Smooth muscle cell (in vitro differentiated cells): Measurements from ENCODE around the gene TMEM100. TPM values are rescaled to one million over a fixed set of nuclear protein-coding genes. Genes with fewer than 3 reads are reported as not detected.

Experiments
- DNase-seq: peaks from one replicate; lab custom pipeline; 2025; ENCODE audit not compliant: unreplicated experiment; lab: John Stamatoyannopoulos, UW
- H2AFZ ChIP-seq: fragments of 200-600 bp; sonication (generic); 2 replicates; pipeline ENCODE4 v1.6.0; 2016; ENCODE audit warnings: antibody characterized with exemption, low read depth, mild to moderate bottlenecking
- H3F3A ChIP-seq: fragments of 200-600 bp; sonication (generic); 2 replicates; pipeline ENCODE4 v1.6.0; 2017; ENCODE audit warnings: antibody characterized with exemption, low read depth
- H3K27ac ChIP-seq: fragments of 200-600 bp; sonication (generic); 2 replicates; pipeline ENCODE4 v1.5.1; 2016; ENCODE audit warnings: low read depth, mild to moderate bottlenecking
- H3K27me3 ChIP-seq: fragments of 200-600 bp; sonication (generic); 2 replicates; pipeline ENCODE4 v1.6.1; 2016; ENCODE audit warnings: low read depth, mild to moderate bottlenecking
- H3K36me3 ChIP-seq: fragments of 200-600 bp; sonication (generic); 2 replicates; pipeline ENCODE4 v1.5.1; 2016; ENCODE audit warnings: low read depth
- H3K4me1 ChIP-seq: fragments of 200-600 bp; sonication (generic); 2 replicates; pipeline ENCODE4 v1.5.1; 2016; ENCODE audit warnings: low read depth
- H3K4me2 ChIP-seq: fragments of 200-600 bp; sonication (generic); 2 replicates; pipeline ENCODE4 v1.6.0; 2016; ENCODE audit warnings: mild to moderate bottlenecking
- H3K4me3 ChIP-seq: fragments of 200-600 bp; sonication (generic); 2 replicates; pipeline ENCODE4 v1.5.1; 2016; ENCODE audit warnings: mild to moderate bottlenecking
- H3K79me2 ChIP-seq: fragments of 200-600 bp; sonication (generic); 2 replicates; pipeline ENCODE4 v1.6.0; 2016; ENCODE audit warnings: low read depth, mild to moderate bottlenecking
- H3K9ac ChIP-seq: fragments of 200-600 bp; sonication (generic); 2 replicates; pipeline ENCODE4 v1.6.0; 2016; ENCODE audit warnings: low read depth
- H3K9me3 ChIP-seq: fragments of 200-600 bp; sonication (generic); replicated peaks from 2 replicates; pipeline ENCODE4 v1.5.1; 2016; ENCODE audit warnings: low read depth
- H4K20me1 ChIP-seq: fragments of 200-600 bp; sonication (generic); 2 replicates; pipeline ENCODE4 v1.6.0; 2016; ENCODE audit warnings: low read depth
- WGBS: methylation state at CpG from one replicate; pipeline ENCODE4 v1.1.7; 2016; ENCODE audit warnings: low lambda C conversion rate; 5-methylcytosine and 5-hydroxymethylcytosine counted together
- polyA plus RNA-seq: library from polyadenylated mRNA; unstranded; fragments of >200 nt; fragmentation: Nextera tagmentation; extraction: Ambion mirVana; gene quantifications from 2 replicates; pipeline ENCODE4 v1.2.1, GENCODE V29; 2016
- total RNA-seq: library from RNA; depleted of rRNA; stranded (reverse); fragments of >200 nt; gene quantifications from 2 replicates; pipeline ENCODE4 v1.2.3, GENCODE V29; 2014
- TF ChIP-seq, protein P1 (sequence below): fragments of 200-600 bp; sonication (generic); IDR thresholded peaks from 2 replicates; pipeline ENCODE4 v1.5.1; 2017; ENCODE audit warnings: borderline replicate concordance, mild to moderate bottlenecking, antibody characterized with exemption; ENCODE audit not compliant: insufficient read depth, poor library complexity, severe bottlenecking

Gene TMEM100
- total and polyA plus RNA-seq, 2 experiments from 2014 or later: 1.9 to 2.9 TPM

GRCh38 chr17:55708175-55708974 lies 14.3 kb downstream of the TMEM100 start:
- H3K36me3 ChIP-seq: no peaks in the 10 kb centered on the region
- no peaks in the 10 kb centered on the region for H3K79me2 ChIP-seq
- no peak overlapping the region for H3K4me3 ChIP-seq
- H3K27me3 ChIP-seq: no peaks in the 10 kb centered on the region
- H3K9me3 ChIP-seq: no peaks in the 10 kb centered on the region
- 84% methylated on average over 8 of the region's 8 CpGs for WGBS
- TF ChIP-seq, protein P1, sequence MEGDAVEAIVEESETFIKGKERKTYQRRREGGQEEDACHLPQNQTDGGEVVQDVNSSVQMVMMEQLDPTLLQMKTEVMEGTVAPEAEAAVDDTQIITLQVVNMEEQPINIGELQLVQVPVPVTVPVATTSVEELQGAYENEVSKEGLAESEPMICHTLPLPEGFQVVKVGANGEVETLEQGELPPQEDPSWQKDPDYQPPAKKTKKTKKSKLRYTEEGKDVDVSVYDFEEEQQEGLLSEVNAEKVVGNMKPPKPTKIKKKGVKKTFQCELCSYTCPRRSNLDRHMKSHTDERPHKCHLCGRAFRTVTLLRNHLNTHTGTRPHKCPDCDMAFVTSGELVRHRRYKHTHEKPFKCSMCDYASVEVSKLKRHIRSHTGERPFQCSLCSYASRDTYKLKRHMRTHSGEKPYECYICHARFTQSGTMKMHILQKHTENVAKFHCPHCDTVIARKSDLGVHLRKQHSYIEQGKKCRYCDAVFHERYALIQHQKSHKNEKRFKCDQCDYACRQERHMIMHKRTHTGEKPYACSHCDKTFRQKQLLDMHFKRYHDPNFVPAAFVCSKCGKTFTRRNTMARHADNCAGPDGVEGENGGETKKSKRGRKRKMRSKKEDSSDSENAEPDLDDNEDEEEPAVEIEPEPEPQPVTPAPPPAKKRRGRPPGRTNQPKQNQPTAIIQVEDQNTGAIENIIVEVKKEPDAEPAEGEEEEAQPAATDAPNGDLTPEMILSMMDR: no peak
- H3K27ac ChIP-seq: no peak overlapping the region
- H3K4me1 ChIP-seq: peaks cover 11% of the 10 kb centered on the region
- no peak overlapping the region for H3K9ac ChIP-seq
- H3K4me2 ChIP-seq: no peak overlapping the region
- no peak overlapping the region for H2AFZ ChIP-seq
- no peaks in the 10 kb centered on the region for H3F3A ChIP-seq
- DNase-seq: no peak
- H4K20me1 ChIP-seq: no peaks in the 10 kb centered on the region

DNA sequence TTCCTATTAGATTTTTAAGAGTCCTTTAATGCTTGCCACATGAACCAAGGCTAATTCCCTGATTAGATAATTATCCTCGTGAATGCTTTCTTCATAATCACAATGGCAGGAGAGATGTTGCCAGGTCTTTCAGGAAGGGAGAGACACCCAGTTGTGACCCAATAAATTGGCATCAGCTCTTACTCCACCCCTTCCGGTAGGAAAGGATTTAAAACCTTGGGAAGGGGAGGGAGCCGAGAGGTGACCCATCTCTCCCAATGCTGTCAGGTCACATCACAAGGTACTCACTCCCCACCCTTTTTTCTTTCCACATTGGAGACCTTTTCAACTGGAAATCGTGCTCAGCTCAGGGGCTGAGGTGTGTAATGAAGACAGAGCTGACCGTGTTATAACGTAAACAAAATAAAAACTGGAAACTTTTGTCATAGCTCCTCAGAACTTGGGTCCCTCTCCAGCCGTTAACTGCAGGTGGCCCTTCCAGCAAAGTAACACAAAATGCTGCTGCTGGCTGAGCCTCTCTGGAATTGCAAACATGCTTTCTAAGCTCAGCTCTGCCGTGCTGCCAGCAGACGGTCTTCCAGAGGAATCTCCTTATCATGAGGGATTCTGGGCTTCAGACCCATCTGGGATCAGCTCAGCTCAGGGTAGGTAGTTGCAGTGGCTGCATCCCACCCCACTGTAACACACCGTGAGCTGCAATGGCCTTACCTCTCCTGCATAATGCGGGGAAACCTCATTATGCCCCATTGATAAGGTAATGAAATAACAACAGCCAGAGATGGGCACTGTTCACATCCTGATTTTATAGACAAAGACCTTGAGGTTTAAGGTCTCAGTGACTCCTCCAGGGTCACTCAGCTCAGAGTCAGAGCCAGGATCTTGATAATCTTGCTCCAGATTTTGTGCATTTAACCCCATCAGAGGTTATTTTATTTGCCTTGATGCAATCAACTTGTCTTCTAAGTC lies 15.6 kb downstream of the TMEM100 start:
- no peak overlapping the region for H3K9ac ChIP-seq
- no peaks in the 10 kb centered on the region for H3K36me3 ChIP-seq
- no peak overlapping the region for H3K4me3 ChIP-seq
- H3K9me3 ChIP-seq: no peaks in the 10 kb centered on the region
- no peaks in the 10 kb centered on the region for H4K20me1 ChIP-seq
- H3K4me1 ChIP-seq: peaks cover 11% of the 10 kb centered on the region
- no peak overlapping the region for H3K27ac ChIP-seq
- WGBS: 30% methylated on average over 11 of the region's 11 CpGs
- no peaks in the 10 kb centered on the region for H3K79me2 ChIP-seq
- DNase-seq: no peak
- no peaks in the 10 kb centered on the region for H3F3A ChIP-seq
- peak overlapping the region; percentile 39 for H3K4me2 ChIP-seq
- no peaks in the 10 kb centered on the region for H3K27me3 ChIP-seq
- H2AFZ ChIP-seq: no peak overlapping the region
- TF ChIP-seq, protein P1: no peak

DNA sequence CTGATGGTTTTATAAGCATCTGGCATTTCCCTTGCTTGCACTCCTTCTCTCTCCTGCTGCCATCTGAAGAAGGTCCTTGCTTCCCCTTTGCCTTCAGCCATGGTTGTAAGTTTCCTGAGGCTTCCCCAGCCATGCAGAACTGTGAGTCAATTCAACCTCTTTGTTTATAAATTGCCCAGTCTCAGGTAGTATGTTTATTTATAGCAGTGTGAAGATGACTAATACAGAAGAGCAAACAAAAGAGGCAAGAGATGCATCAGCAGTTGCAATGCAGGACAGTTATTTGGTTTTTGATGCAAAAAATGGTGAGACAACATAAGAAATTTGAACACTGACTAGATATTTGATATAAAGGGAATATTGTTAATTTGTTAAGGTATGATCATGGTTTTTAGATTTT lies 16.8 kb downstream of the TMEM100 start:
- TF ChIP-seq, protein P1: no peak
- Histone ChIP-seq H3K9me3 (no peaks in the 10 kb centered on the region), H3K79me2 (no peaks in the 10 kb centered on the region)

More for the DNA sequence above, 16.8 kb downstream of the TMEM100 start:
- H4K20me1 ChIP-seq: no peaks in the 10 kb centered on the region
- no peak overlapping the region for H2AFZ ChIP-seq
- no peak overlapping the region for H3K27ac ChIP-seq
- H3K9ac ChIP-seq: no peak overlapping the region
- peaks cover 11% of the 10 kb centered on the region for H3K4me1 ChIP-seq
- H3K36me3 ChIP-seq: no peaks in the 10 kb centered on the region
- H3K27me3 ChIP-seq: no peaks in the 10 kb centered on the region
- H3K4me2 ChIP-seq: no peak overlapping the region
- DNase-seq: no peak
- H3F3A ChIP-seq: no peaks in the 10 kb centered on the region
- no peak overlapping the region for H3K4me3 ChIP-seq
